ENCODE measurements around the gene ZNF653. TPM values are rescaled to one million over a fixed set of nuclear protein-coding genes. Genes with fewer than 3 reads are reported as not detected.
A peak's percentile ranks its signal among the peaks of the same experiment; 100 is the strongest.

ZNF653 gene
- total and polyA plus RNA-seq, 9 of the 15 experiments (the other 6 are each of a cell fraction or from before 2014, with no cell fraction given), result 1.6 to 8.0 (median 4.2) TPM; not detected in 2

GRCh38 chr19:11528551-11529341 is 23.1 kb upstream of the ZNF653 start, which contains the start of gene ECSIT (continued):
- no peak for TF ChIP-seq ZNF41 (CRISPR knock-in tag; conservative IDR thresholded peaks at IDR 0.05)
- no peak for TF ChIP-seq TCFL5 (CRISPR knock-in tag; conservative IDR thresholded peaks at IDR 0.05)
- TF ChIP-seq ZKSCAN3 (CRISPR knock-in tag; IDR thresholded peaks at IDR 0.05), result no peak
- no peak for TF ChIP-seq ETV5 (CRISPR knock-in tag; IDR thresholded peaks at IDR 0.05; ENCODE audit: low read depth)
- TF ChIP-seq SNIP1 (IDR thresholded peaks at IDR 0.05; ENCODE audit: low read depth), result no peak
- TF ChIP-seq EWSR1 (IDR thresholded peaks at IDR 0.05; ENCODE audit: borderline replicate concordance, low read depth, partially characterized antibody), result no peak
- no peak for TF ChIP-seq U2AF2 (optimal IDR thresholded peaks at IDR 0.05; ENCODE audit: low read depth, low read length)
- TF ChIP-seq ZNF445 (CRISPR knock-in tag; IDR thresholded peaks at IDR 0.05; ENCODE audit: low read depth), result no peak
- no peak for TF ChIP-seq FOXO4 (CRISPR knock-in tag; IDR thresholded peaks at IDR 0.05)
- peak; percentile 54; the same call in 1 of the 2 replicates for TF ChIP-seq CEBPG (CRISPR knock-in tag; IDR thresholded peaks at IDR 0.05)
- peak; percentile 66 to 78; a peak in 3 of 4 replicates for TF ChIP-seq CEBPG (tag; conservative IDR thresholded peaks at IDR 0.05 in 1 of 2, IDR thresholded peaks at IDR 0.05 in 1 of 2)
- TF ChIP-seq HSF4 (CRISPR knock-in tag; IDR thresholded peaks at IDR 0.05; ENCODE audit: borderline replicate concordance), result no peak
- no peak for TF ChIP-seq GTF2B (IDR thresholded peaks at IDR 0.05; ENCODE audit: extremely low read depth, insufficient read length)
- TF ChIP-seq BRF1 (IDR thresholded peaks at IDR 0.05; ENCODE audit: borderline replicate concordance, extremely low read depth, insufficient read length), result no peak
- TF ChIP-seq ZSCAN29 (IDR thresholded peaks at IDR 0.05), result no peak
- no peak for TF ChIP-seq HMG20B (CRISPR knock-in tag; IDR thresholded peaks at IDR 0.05)
- TF ChIP-seq ZZZ3 (IDR thresholded peaks at IDR 0.05), result no peak
- peak; percentile 54; the same call in 1 of the 2 replicates for TF ChIP-seq LCOR (CRISPR knock-in tag; IDR thresholded peaks at IDR 0.05)
- peak; percentile 87 for TF ChIP-seq MAX (CRISPR knock-in tag; IDR thresholded peaks at IDR 0.05)
- TF ChIP-seq THAP12 (CRISPR knock-in tag; IDR thresholded peaks at IDR 0.05), result peak; percentile 68; the same call in 1 of the 2 replicates
- no peak for TF ChIP-seq RAD21 (CRISPR knock-in tag; conservative IDR thresholded peaks at IDR 0.05 in 1 of 2, IDR thresholded peaks at IDR 0.05 in 1 of 2)

Measured in K562 (cell line).